Measurements from ENCODE around the gene DOP1A. TPM values are rescaled to one million over a fixed set of nuclear protein-coding genes. Genes with fewer than 3 reads are reported as not detected.
A peak's percentile ranks its signal among the peaks of the same experiment; 100 is the strongest.

DOP1A gene
- total and polyA plus RNA-seq, 2 of the 13 experiments (the other 11 are each of a cell fraction or from before 2014, with no cell fraction given): 5.2 to 16.7 TPM

DNA sequence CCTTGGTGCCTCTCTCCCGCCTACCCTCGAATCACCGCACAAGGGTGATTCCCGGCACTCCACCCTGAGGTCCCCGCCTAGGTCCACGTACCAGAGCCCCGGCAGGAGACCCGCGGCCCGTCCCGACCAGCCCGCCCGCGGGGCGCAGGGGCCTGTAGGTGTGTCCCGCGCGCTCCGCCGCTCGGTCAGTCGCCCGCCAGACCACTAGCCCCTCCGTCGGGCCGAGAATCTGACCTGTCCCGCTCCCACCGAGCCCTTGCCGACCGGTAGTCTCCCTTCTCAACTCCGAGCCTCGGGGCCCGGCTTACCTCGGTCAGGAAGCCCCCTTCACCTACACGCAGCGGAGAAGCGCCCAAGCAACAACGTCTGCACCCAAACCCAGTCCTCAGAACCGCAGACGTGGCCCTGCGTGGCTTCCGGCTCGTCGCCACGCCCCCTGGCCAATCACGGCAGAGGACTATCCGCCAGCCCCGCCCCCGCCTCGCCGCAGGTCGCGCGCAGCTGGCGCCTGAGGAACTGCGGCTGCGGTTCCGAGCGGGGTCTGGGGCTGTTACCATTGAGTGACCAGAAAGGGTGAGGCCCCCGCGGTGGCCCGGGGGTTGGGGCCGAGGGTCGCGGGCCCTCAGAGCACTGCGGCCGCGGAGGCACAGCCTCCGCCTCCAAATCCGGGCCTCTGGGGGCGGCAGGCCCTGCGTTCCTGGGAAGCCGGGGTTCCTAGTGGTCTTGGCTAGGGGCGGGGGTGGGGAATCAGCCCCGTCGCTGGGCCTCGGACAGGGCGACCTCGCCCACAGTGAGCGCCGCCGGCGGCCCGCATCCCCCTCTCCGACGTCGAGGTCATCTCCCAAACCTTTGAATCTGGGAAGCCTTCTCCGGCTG, 125.6 kb downstream of the DOP1A start, which contains the start of the genes PGM3 and RWDD2A (continued):
- TF ChIP-seq, protein P1, sequence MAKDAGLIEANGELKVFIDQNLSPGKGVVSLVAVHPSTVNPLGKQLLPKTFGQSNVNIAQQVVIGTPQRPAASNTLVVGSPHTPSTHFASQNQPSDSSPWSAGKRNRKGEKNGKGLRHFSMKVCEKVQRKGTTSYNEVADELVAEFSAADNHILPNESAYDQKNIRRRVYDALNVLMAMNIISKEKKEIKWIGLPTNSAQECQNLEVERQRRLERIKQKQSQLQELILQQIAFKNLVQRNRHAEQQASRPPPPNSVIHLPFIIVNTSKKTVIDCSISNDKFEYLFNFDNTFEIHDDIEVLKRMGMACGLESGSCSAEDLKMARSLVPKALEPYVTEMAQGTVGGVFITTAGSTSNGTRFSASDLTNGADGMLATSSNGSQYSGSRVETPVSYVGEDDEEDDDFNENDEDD (CRISPR knock-in tag; IDR thresholded peaks at IDR 0.05; ENCODE audit: borderline replicate concordance): peak; percentile 27; the same call in 1 of the 2 replicates
- TF ChIP-seq, protein P2, sequence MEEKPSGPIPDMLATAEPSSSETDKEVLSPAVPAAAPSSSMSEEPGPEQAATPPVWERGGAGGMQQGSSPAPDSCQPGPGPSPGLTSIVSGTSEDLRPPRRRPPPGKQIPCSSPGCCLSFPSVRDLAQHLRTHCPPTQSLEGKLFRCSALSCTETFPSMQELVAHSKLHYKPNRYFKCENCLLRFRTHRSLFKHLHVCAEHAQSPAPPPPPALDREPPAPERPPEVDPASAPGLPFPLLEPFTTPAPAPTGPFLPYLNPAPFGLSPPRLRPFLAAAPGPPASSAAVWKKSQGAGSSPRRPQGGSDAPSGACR (CRISPR knock-in tag; IDR thresholded peaks at IDR 0.05): peak; percentile 85
- TF ChIP-seq ZMYM3 (CRISPR knock-in tag; IDR thresholded peaks at IDR 0.05) (peak; percentile 22; the same call in 1 of the 2 replicates), ZSCAN9 (CRISPR knock-in tag; IDR thresholded peaks at IDR 0.05; ENCODE audit: borderline replicate concordance) (peak; percentile 26; the same call in 1 of the 2 replicates), NR3C1 (CRISPR knock-in tag; IDR thresholded peaks at IDR 0.05) (no peak), SAP130 (CRISPR knock-in tag; IDR thresholded peaks at IDR 0.05; ENCODE audit: low read depth) (peak; percentile 86), ZNF333 (CRISPR knock-in tag; IDR thresholded peaks at IDR 0.05; ENCODE audit: borderline replicate concordance) (0 out of 2 replicates have a peak, but pooled peaks have one; percentile 49), SKI (IDR thresholded peaks at IDR 0.05; ENCODE audit: partially characterized antibody) (peak; percentile 53), ZNF747 (CRISPR knock-in tag; IDR thresholded peaks at IDR 0.05; ENCODE audit: borderline replicate concordance) (peak; percentile 31; the same call in 1 of the 2 replicates), ZNF235 (CRISPR knock-in tag; IDR thresholded peaks at IDR 0.05; ENCODE audit: borderline replicate concordance) (0 out of 2 replicates have a peak, but pooled peaks have one; percentile 45), SMAD9 (CRISPR knock-in tag; IDR thresholded peaks at IDR 0.05) (no peak), SRSF4 (IDR thresholded peaks at IDR 0.05; ENCODE audit: low read depth, low read length, poor library complexity, severe bottlenecking) (no peak), ZNF788 (CRISPR knock-in tag; IDR thresholded peaks at IDR 0.05; ENCODE audit: borderline replicate concordance) (peak; percentile 69), MXD4 (CRISPR knock-in tag; IDR thresholded peaks at IDR 0.05) (peak; percentile 63), CREM (IDR thresholded peaks at IDR 0.05) (peak; percentile 42), CREM (CRISPR knock-in tag; IDR thresholded peaks at IDR 0.05) (no peak), HNRNPLL (IDR thresholded peaks at IDR 0.05; ENCODE audit: low read depth, low read length, poor library complexity, severe bottlenecking) (peak; percentile 96), YEATS4 (CRISPR knock-in tag; IDR thresholded peaks at IDR 0.05; ENCODE audit: borderline replicate concordance) (peak; percentile 98), MEIS1 (CRISPR knock-in tag; IDR thresholded peaks at IDR 0.05; ENCODE audit: borderline replicate concordance) (0 out of 2 replicates have a peak, but pooled peaks have one; percentile 76), ZNF343 (CRISPR knock-in tag; IDR thresholded peaks at IDR 0.05) (peak; percentile 58; the same call in 1 of the 2 replicates), PHF20 (CRISPR knock-in tag; IDR thresholded peaks at IDR 0.05) (peak; percentile 59), ZNF619 (CRISPR knock-in tag; IDR thresholded peaks at IDR 0.05) (peak; percentile 97)
- TF ChIP-seq, protein P3, sequence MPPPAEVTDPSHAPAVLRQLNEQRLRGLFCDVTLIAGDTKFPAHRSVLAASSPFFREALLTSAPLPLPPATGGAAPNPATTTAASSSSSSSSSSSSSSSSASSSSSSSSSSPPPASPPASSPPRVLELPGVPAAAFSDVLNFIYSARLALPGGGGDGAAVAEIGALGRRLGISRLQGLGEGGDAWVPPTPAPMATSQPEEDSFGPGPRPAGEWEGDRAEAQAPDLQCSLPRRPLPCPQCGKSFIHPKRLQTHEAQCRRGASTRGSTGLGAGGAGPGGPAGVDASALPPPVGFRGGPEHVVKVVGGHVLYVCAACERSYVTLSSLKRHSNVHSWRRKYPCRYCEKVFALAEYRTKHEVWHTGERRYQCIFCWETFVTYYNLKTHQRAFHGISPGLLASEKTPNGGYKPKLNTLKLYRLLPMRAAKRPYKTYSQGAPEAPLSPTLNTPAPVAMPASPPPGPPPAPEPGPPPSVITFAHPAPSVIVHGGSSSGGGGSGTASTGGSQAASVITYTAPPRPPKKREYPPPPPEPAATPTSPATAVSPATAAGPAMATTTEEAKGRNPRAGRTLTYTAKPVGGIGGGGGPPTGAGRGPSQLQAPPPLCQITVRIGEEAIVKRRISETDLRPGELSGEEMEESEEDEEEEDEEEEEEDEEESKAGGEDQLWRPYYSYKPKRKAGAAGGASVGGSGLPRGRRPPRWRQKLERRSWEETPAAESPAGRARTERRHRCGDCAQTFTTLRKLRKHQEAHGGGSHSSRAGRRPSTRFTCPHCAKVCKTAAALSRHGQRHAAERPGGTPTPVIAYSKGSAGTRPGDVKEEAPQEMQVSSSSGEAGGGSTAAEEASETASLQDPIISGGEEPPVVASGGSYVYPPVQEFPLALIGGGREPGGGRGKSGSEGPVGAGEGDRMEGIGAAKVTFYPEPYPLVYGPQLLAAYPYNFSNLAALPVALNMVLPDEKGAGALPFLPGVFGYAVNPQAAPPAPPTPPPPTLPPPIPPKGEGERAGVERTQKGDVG (CRISPR knock-in tag; IDR thresholded peaks at IDR 0.05; ENCODE audit: borderline replicate concordance): 0 out of 2 replicates have a peak, but pooled peaks have one; percentile 73
- TF ChIP-seq, protein P4, sequence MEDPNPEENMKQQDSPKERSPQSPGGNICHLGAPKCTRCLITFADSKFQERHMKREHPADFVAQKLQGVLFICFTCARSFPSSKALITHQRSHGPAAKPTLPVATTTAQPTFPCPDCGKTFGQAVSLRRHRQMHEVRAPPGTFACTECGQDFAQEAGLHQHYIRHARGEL (CRISPR knock-in tag; IDR thresholded peaks at IDR 0.05): no peak; the same call in 1 of the 2 replicates
